H1 (cell line): Measurements from ENCODE around the gene CACNA1G. TPM values are rescaled to one million over a fixed set of nuclear protein-coding genes. Genes with fewer than 3 reads are reported as not detected.

Experiments used
- CTCF ChIP-seq, 3 experiments: IDR thresholded peaks; 1 replicate in 2 of 3; 2 replicates in 1 of 3; pipeline versions ENCODE4 v1.5.1 to v1.6.1; 2011; ENCODE audit warnings: low read length in 3 of 3, mild to moderate bottlenecking in 3 of 3, inconsistent platforms in 2 of 3, low read depth in 1 of 3, moderate library complexity in 1 of 3; ENCODE audit not compliant: insufficient read depth in 1 of 3; ENCODE audit errors: control extremely low read depth in 1 of 3
- GTF2F1 ChIP-seq: IDR thresholded peaks from 2 replicates; pipeline ENCODE4 v1.6.1; 2012; ENCODE audit warnings: low read depth, low read length, improper control_type of control experiment, borderline replicate concordance
- MAX ChIP-seq: IDR thresholded peaks from 2 replicates; pipeline ENCODE4 v1.6.1; 2012; ENCODE audit warnings: inconsistent platforms
- SIX5 ChIP-seq: IDR thresholded peaks from 2 replicates; pipeline ENCODE4 v1.6.1; 2011; ENCODE audit warnings: mild to moderate bottlenecking, low read depth, low read length
- TEAD4 ChIP-seq: IDR thresholded peaks from 2 replicates; pipeline ENCODE4 v1.6.1; 2012; ENCODE audit warnings: low read depth, low read length, inconsistent platforms, mixed read lengths
- USF2 ChIP-seq: IDR thresholded peaks from 2 replicates; pipeline ENCODE4 v1.6.1; 2011; ENCODE audit warnings: low read length, improper control_type of control experiment
- polyA plus RNA-seq, 7 experiments: library from polyadenylated mRNA; depleted of rRNA in 3 of 7; stranded (reverse) in 5 of 7; unstranded in 2 of 7; fragments of >200 nt in 5 of 7; fragments of 200-250 nt in 2 of 7; gene quantifications; 1 replicate in 5 of 7; 2 replicates in 1 of 7; 4 replicates in 1 of 7; pipeline versions ENCODE4 v1.2.1 to v1.2.3, GENCODE V29; 2011 to 2013; ENCODE audit warnings: missing spikeins in 2 of 7, mixed read lengths in 2 of 7
- total RNA-seq: library from RNA; stranded (reverse); fragmentation: NEBNext Ultra II Directional; extraction: Animal tissue kit (Norgen Biotek cat#: 25700); gene quantifications from 2 replicates; pipeline ENCODE4 v1.2.1, GENCODE V29; 2021

The CACNA1G gene
- total and polyA plus RNA-seq, 2 of the 8 experiments (the other 6 are each of a cell fraction or from before 2014, with no cell fraction given), result 2.9 to 4.9 TPM

GRCh38 chr17:50675627-50676026 lies 115.1 kb downstream of the CACNA1G start (continued):
- TF ChIP-seq USF2 (no peak), SIX5 (no peak), CTCF (IDR thresholded peaks at IDR 0.05; ENCODE audit: control extremely low read depth in 1 of 3, insufficient read depth in 1 of 3, low read depth in 1 of 3, low read length in 3 of 3) (no peak), MAX (no peak), GTF2F1 (no peak), TEAD4 (no peak)
